ENCODE measurements around the gene TPK1. TPM values are rescaled to one million over a fixed set of nuclear protein-coding genes. Genes with fewer than 3 reads are reported as not detected.

The TPK1 gene
- total RNA-seq, 1 experiment from 2014 or later: 3.1 TPM

DNA sequence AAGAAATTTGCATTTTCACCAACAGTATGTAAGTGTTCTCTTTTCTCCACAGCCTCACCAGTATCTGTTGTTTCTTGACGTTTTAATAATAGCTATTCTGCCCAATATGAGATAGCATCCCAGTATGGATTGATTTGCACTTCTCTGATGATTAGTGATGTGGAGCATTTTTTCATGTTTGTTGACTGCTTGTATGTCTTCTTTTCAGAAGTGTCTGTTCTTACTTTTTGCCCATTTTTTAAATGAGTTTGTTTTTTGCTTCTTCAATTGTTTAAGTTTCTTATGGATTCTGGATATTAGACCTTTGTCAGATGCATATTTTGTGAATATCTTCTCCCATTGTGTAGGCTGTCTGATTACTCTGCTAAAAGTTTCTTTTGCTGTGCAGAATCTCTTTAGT, 12.2 kb upstream of the TPK1 start:
- no peaks in the 10 kb centered on the region for H3K9me3 ChIP-seq (ENCODE audit: control insufficient read depth, low read depth, low read length)
- no peak overlapping the region for H4K91ac ChIP-seq (ENCODE audit: insufficient read length, low read depth, low read length)
- no peak overlapping the region for H2AK5ac ChIP-seq (ENCODE audit: insufficient read length, low read length)
- no peak overlapping the region for H2AFZ ChIP-seq (ENCODE audit: low read length)
- Mint-ChIP-seq H3K4me1 (no peaks in the 10 kb centered on the region), H3K4me3 (no peak overlapping the region), H3K9me3 (peaks cover 0 to 7% of the 10 kb centered on the region in 2 experiments; a peak in 1 of 5 replicates), H3K27me3 (ENCODE audit: low read depth) (no peaks in the 10 kb centered on the region), H3K36me3 (ENCODE audit: insufficient read depth in 1 of 3, low read depth in 3 of 3) (peaks cover 0 to 3% (median 0%) of the 10 kb centered on the region in 3 experiments; a peak in 2 of 7 replicates), H3K27ac (no peak overlapping the region)
- H3K79me1 ChIP-seq (ENCODE audit: insufficient read depth, low read depth, low read length, poor library complexity, severe bottlenecking): no peaks in the 10 kb centered on the region
- DNase-seq: no peak
- no peak overlapping the region for H3K4me2 ChIP-seq (ENCODE audit: insufficient read depth, insufficient read length, low read length)
- H3K4ac ChIP-seq (ENCODE audit: low read depth, low read length): no peak overlapping the region
- no peak overlapping the region for H3K18ac ChIP-seq (ENCODE audit: insufficient read length, low read depth, low read length)
- no peak overlapping the region for H4K5ac ChIP-seq (ENCODE audit: insufficient read length, low read depth, low read length)
- no peak overlapping the region for H3K9ac ChIP-seq (ENCODE audit: extremely low read depth, insufficient read length, low read length)
- H3K27me3 ChIP-seq (ENCODE audit: insufficient read depth, low read length): no peaks in the 10 kb centered on the region
- no peak overlapping the region for H2BK120ac ChIP-seq (ENCODE audit: low read depth, low read length, poor library complexity, severe bottlenecking)
- H3K27ac ChIP-seq (ENCODE audit: insufficient read length, low read depth, low read length): no peak overlapping the region
- no peak overlapping the region for H2BK15ac ChIP-seq (ENCODE audit: low read depth, low read length)
- H2BK5ac ChIP-seq (ENCODE audit: insufficient read length, low read length): no peak overlapping the region
- H3K23ac ChIP-seq (ENCODE audit: insufficient read length, low read depth, low read length): no peak overlapping the region
- no CpG with 5 or more reads among the region's 1 CpG for whole genome bisulfite sequencing (ENCODE audit: extremely low coverage, insufficient read length, low lambda C conversion rate)
- H3K23me2 ChIP-seq (ENCODE audit: insufficient read length, low read depth, low read length, poor library complexity, severe bottlenecking): no peaks in the 10 kb centered on the region
- no peak overlapping the region for H3T11ph ChIP-seq (ENCODE audit: low read length)
- no peak overlapping the region for H2BK12ac ChIP-seq (ENCODE audit: insufficient read length, low read depth, low read length)
- H3K56ac ChIP-seq (ENCODE audit: insufficient read length, low read depth, low read length): no peak overlapping the region
- H3K4me1 ChIP-seq (ENCODE audit: insufficient read depth, low read length): no peaks in the 10 kb centered on the region
- no peaks in the 10 kb centered on the region for H4K20me1 ChIP-seq (ENCODE audit: control insufficient read depth, insufficient read depth, insufficient read length)
- H3K14ac ChIP-seq (ENCODE audit: insufficient read depth, low read length): no peak overlapping the region
- H2BK20ac ChIP-seq (ENCODE audit: low read depth, low read length, poor library complexity, severe bottlenecking): no peak overlapping the region
- H3K79me2 ChIP-seq (ENCODE audit: insufficient read depth, low read length): no peaks in the 10 kb centered on the region
- TF ChIP-seq, protein P1, sequence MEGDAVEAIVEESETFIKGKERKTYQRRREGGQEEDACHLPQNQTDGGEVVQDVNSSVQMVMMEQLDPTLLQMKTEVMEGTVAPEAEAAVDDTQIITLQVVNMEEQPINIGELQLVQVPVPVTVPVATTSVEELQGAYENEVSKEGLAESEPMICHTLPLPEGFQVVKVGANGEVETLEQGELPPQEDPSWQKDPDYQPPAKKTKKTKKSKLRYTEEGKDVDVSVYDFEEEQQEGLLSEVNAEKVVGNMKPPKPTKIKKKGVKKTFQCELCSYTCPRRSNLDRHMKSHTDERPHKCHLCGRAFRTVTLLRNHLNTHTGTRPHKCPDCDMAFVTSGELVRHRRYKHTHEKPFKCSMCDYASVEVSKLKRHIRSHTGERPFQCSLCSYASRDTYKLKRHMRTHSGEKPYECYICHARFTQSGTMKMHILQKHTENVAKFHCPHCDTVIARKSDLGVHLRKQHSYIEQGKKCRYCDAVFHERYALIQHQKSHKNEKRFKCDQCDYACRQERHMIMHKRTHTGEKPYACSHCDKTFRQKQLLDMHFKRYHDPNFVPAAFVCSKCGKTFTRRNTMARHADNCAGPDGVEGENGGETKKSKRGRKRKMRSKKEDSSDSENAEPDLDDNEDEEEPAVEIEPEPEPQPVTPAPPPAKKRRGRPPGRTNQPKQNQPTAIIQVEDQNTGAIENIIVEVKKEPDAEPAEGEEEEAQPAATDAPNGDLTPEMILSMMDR (conservative IDR thresholded peaks at IDR 0.05): no peak
- no peak overlapping the region for H4K8ac ChIP-seq (replicated peaks; ENCODE audit: insufficient read length, low read depth, low read length)

Measured in H9 (cell line).